Testis (tissue), 3 donors: ENCODE results near the gene ADAMTS6. TPM values are rescaled to one million over a fixed set of nuclear protein-coding genes. Genes with fewer than 3 reads are reported as not detected.

ENCODE experiments used
- DNase-seq: peaks from one replicate; pipeline ENCODE4 v3.0.0-alpha.2; 2019
- H3K27ac ChIP-seq, 2 donors: fragments of 200-600 bp; sonication (generic); one replicate each; pipeline ENCODE4 v1.5.1; 2019
- H3K27me3 ChIP-seq: fragments of 200-600 bp; sonication (generic); one replicate; pipeline ENCODE4 v1.5.1; 2019
- H3K36me3 ChIP-seq: fragments of 200-600 bp; sonication (generic); one replicate; pipeline ENCODE4 v1.5.1; 2017; ENCODE audit warnings: low read depth; ENCODE audit errors: missing control alignments
- H3K4me1 ChIP-seq: fragments of 200-600 bp; sonication (generic); one replicate; pipeline ENCODE4 v1.5.1; 2019
- H3K4me3 ChIP-seq, 2 donors: fragments of 200-600 bp; sonication (generic); one replicate each; pipeline ENCODE4 v1.5.1; 2017 to 2019
- H3K9me3 ChIP-seq: fragments of 200-600 bp; sonication (generic); one replicate; pipeline ENCODE4 v1.5.1; 2017
- POLR2A ChIP-seq: fragments of 450-650 bp; IDR thresholded peaks from one replicate; pipeline ENCODE4 v1.6.1; 2017; ENCODE audit warnings: antibody characterized with exemption, mild to moderate bottlenecking, moderate library complexity
- WGBS, 2 donors: methylation state at CpG; one replicate each; pipeline ENCODE4 v1.1.5; 2018; 5-methylcytosine and 5-hydroxymethylcytosine counted together
- intact Hi-C: fragments of 100-400 bp; cut with DNase I; formaldehyde crosslinking; loops from one replicate; pipeline ENCODE4 v1.15.1; 2023; ENCODE audit warnings: low total_unique reads
- polyA plus RNA-seq: library from polyadenylated mRNA; stranded (reverse); fragments of 350-450 nt; fragmentation: Illumina TruSeq; extraction: RNeasy Lipid Tissue Mini Kit (QIAGEN cat#74804); gene quantifications from one replicate; pipeline ENCODE4 v1.2.3, GENCODE V29; 2014; ENCODE audit warnings: low read depth, low replicate concordance; ENCODE audit not compliant: insufficient read depth
- total RNA-seq, 2 donors: library from RNA; depleted of rRNA; stranded (reverse); fragments of >200 nt; gene quantifications; one replicate each; pipeline ENCODE4 v1.2.3, GENCODE V29; 2016
- TF ChIP-seq, protein P1 (sequence below), 3 experiments: fragments of 450-650 bp in 2 of 3; fragments of 200-600 bp in 1 of 3; sonication (generic) in 1 of 3; IDR thresholded peaks; one replicate each; pipeline ENCODE4 v1.5.1; 2016 to 2019; ENCODE audit warnings: antibody characterized with exemption in 3 of 3, mild to moderate bottlenecking in 2 of 3, moderate library complexity in 1 of 3

ADAMTS6 gene
- total and polyA plus RNA-seq, 3 donors from 2014 or later = 4.1 to 43.1 (median 25.5) TPM

DNA sequence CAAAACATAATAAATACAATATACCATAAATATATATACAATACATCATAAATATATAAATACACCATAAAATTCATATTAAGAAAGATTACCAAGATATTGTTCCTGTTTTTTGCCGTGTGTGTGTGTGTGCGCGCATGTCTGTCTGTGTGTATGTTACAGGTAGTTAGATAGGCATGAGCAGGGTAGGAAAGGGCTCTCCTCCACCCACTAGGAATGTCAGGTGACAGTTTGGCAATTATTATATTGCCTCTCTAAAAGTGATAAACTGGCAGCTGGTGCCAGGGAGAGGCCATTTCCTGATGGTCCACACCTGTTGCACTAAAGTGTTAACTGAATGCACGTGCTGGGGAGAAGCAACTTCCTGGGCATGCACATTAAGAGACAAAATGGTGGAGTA lies 232.8 kb downstream of the ADAMTS6 start:
- Histone ChIP-seq H3K27me3 (no peaks in the 10 kb centered on the region), H3K4me3 (no peak overlapping the region), H3K36me3 (no peaks in the 10 kb centered on the region), H3K27ac (no peak overlapping the region), H3K4me1 (no peaks in the 10 kb centered on the region), H3K9me3 (no peaks in the 10 kb centered on the region)
- WGBS, 2 donors = 86 to 89% methylated on average over 4 of the region's 4 CpGs
- intact Hi-C loops = no loop called here
- TF ChIP-seq, protein P1, sequence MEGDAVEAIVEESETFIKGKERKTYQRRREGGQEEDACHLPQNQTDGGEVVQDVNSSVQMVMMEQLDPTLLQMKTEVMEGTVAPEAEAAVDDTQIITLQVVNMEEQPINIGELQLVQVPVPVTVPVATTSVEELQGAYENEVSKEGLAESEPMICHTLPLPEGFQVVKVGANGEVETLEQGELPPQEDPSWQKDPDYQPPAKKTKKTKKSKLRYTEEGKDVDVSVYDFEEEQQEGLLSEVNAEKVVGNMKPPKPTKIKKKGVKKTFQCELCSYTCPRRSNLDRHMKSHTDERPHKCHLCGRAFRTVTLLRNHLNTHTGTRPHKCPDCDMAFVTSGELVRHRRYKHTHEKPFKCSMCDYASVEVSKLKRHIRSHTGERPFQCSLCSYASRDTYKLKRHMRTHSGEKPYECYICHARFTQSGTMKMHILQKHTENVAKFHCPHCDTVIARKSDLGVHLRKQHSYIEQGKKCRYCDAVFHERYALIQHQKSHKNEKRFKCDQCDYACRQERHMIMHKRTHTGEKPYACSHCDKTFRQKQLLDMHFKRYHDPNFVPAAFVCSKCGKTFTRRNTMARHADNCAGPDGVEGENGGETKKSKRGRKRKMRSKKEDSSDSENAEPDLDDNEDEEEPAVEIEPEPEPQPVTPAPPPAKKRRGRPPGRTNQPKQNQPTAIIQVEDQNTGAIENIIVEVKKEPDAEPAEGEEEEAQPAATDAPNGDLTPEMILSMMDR (IDR thresholded peaks at IDR 0.05) = no peak
- no peak for TF ChIP-seq POLR2A
- DNase-seq = no peak

DNA sequence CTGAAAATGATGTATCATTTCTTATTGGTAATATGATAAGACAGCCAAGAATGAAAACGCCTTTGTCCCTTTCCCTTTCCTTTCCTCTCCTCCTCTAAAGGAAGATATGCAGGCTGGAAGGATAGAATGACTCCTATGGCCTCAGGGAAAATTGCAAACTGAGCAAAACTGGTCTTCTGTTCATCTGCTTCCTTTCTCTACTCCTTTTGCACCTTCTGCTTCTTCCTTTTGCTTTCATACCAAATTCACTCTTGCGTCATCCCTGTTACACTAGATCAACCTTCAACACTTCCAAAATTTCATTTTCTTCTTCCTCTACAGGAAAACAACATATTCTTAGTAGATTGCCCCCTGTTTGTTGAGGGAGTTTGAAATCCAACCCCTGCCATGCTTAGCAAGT lies 234.1 kb downstream of the ADAMTS6 start:
- no peak overlapping the region for H3K4me3 ChIP-seq
- H3K4me1 ChIP-seq = no peaks in the 10 kb centered on the region
- no peaks in the 10 kb centered on the region for H3K36me3 ChIP-seq
- H3K27ac ChIP-seq = no peak overlapping the region
- H3K9me3 ChIP-seq = no peaks in the 10 kb centered on the region
- no peak for TF ChIP-seq POLR2A
- TF ChIP-seq, protein P1 (IDR thresholded peaks at IDR 0.05) = no peak
- no peak for DNase-seq
- H3K27me3 ChIP-seq = no peaks in the 10 kb centered on the region
- intact Hi-C loops = no loop called here
- 90% methylated on average over 2 of the region's 2 CpGs for WGBS, 2 donors

DNA sequence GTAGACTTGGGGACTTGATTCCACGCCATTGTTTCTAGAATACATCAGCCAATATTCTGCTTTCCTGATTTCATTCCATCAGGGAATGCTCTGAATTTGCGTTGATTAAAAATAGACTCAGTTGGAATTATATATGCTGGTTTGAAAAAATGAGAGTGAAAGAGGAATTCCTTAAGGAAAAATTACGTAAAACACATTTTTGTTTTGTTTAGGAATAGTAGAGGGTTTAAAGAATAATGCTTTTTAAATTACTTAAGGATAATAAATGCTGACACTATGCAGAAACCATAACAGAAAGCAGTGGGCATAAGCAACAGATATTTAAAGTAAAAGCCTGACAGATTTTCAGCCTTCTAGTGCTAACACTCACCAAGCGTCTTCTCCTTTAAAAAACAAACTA lies 235.0 kb downstream of the ADAMTS6 start:
- H3K9me3 ChIP-seq = no peaks in the 10 kb centered on the region
- H3K27me3 ChIP-seq = no peaks in the 10 kb centered on the region
- 73 to 83% methylated on average over 4 of the region's 4 CpGs for WGBS, 2 donors
- H3K4me3 ChIP-seq = no peak overlapping the region
- TF ChIP-seq, protein P1 (IDR thresholded peaks at IDR 0.05) = no peak
- no peak for TF ChIP-seq POLR2A
- no peak overlapping the region for H3K27ac ChIP-seq
- H3K36me3 ChIP-seq = no peaks in the 10 kb centered on the region
- intact Hi-C loops = no loop called here
- H3K4me1 ChIP-seq = no peaks in the 10 kb centered on the region
- no peak for DNase-seq

- Histone ChIP-seq H3K4me1 (no peaks in the 10 kb centered on the region), H3K36me3 (no peaks in the 10 kb centered on the region), H3K27me3 (no peaks in the 10 kb centered on the region), H3K27ac (no peak overlapping the region), H3K9me3 (no peaks in the 10 kb centered on the region), H3K4me3 (no peak overlapping the region)
- intact Hi-C loops = no loop called here
- no peak for DNase-seq
- TF ChIP-seq, protein P1 (IDR thresholded peaks at IDR 0.05) = no peak
- no peak for TF ChIP-seq POLR2A
- WGBS, 2 donors = 81% methylated on average over 4 of the region's 4 CpGs
These were observed 237.7 kb downstream of the ADAMTS6 start for GRCh38 chr5:65244031-65244430.

DNA sequence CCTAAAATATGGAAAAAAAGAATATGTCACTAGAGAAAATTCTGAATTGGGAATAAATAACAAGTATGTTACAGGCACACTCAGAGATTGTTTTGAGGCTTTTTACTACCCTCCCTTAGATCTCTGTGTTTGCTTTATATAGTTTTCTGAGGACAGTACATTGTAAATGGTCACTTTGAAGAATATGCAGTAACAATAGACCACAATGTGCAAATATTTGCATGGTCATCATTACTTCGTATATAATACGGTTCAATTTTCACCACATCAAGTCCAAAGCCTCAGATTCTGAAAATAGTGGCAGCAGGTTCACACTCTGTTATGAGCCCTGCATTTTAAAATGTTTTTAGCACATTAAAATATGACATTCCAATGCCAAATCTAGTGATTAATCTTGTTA lies 238.6 kb downstream of the ADAMTS6 start:
- Histone ChIP-seq H3K36me3 (no peaks in the 10 kb centered on the region), H3K27ac (no peak overlapping the region), H3K9me3 (no peaks in the 10 kb centered on the region), H3K27me3 (no peaks in the 10 kb centered on the region), H3K4me1 (no peaks in the 10 kb centered on the region), H3K4me3 (no peak overlapping the region)
- WGBS, 2 donors = 90 to 92% methylated on average over 2 of the region's 2 CpGs
- intact Hi-C loops = no loop called here
- DNase-seq = no peak
- TF ChIP-seq, protein P1 (IDR thresholded peaks at IDR 0.05) = no peak
- no peak for TF ChIP-seq POLR2A
